OCI-LY7 (cell line): ENCODE measurements around the gene FAM81A.

Experiments used
- EZH2phosphoT487 ChIP-seq: fragments of 200-600 bp; sonication (generic); IDR thresholded peaks from 2 replicates; pipeline ENCODE4 v1.6.1; 2018; ENCODE audit warnings: low read depth, borderline replicate concordance, mild to moderate bottlenecking, mixed run types, antibody characterized with exemption, low read length, moderate library complexity, mixed read lengths
- TF ChIP-seq, protein P1 (sequence below): fragments of 200-600 bp; sonication (generic); conservative IDR thresholded peaks from 2 replicates; pipeline ENCODE4 v1.5.1; 2014; ENCODE audit warnings: mild to moderate bottlenecking, antibody characterized with exemption, low read length, moderate library complexity, mixed read lengths

DNA sequence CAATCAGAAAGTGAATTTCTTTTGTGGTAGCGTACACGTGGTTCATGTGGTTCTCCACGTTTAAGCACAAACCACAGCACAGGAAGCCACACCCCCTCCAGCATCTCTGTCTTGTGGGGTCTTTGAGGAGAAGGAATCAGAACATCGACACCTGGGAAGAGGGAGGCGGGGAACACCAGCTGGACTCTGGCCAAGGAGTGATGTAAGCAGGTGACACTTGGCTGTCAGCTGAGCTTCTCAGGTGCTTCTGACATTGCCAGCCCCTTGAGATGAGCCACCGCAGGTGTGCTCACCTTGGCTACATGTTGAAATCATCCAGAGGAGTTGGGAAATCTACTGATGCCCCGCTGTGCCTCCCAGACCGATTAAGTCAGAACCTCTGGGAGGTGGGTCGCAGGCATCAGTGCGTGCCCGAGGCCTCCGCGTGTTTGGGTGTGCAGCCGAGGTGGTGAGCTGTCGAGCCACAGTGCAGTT is 85.0 kb downstream of the FAM81A start:
- TF ChIP-seq, protein P1, sequence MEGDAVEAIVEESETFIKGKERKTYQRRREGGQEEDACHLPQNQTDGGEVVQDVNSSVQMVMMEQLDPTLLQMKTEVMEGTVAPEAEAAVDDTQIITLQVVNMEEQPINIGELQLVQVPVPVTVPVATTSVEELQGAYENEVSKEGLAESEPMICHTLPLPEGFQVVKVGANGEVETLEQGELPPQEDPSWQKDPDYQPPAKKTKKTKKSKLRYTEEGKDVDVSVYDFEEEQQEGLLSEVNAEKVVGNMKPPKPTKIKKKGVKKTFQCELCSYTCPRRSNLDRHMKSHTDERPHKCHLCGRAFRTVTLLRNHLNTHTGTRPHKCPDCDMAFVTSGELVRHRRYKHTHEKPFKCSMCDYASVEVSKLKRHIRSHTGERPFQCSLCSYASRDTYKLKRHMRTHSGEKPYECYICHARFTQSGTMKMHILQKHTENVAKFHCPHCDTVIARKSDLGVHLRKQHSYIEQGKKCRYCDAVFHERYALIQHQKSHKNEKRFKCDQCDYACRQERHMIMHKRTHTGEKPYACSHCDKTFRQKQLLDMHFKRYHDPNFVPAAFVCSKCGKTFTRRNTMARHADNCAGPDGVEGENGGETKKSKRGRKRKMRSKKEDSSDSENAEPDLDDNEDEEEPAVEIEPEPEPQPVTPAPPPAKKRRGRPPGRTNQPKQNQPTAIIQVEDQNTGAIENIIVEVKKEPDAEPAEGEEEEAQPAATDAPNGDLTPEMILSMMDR: no peak
- no peak for TF ChIP-seq EZH2phosphoT487
